BLaER1 treated with 17β-estradiol and CSF1 and Interleukin-3, amounts not matched to agents 10 nM and 100 nM (cell line): ENCODE results near the gene RANBP9.
A peak's percentile ranks its signal among the peaks of the same experiment; 100 is the strongest.

Experiments
- H3K27ac ChIP-seq, 11 experiments: shearing (Covaris generic); formaldehyde crosslinking; 2 replicates each; pipeline ENCODE4 v1.8.1; 2022
- H3K27me3 ChIP-seq, 11 experiments: shearing (Covaris generic); formaldehyde crosslinking; 2 replicates each; pipeline ENCODE4 v1.8.1; 2022
- H3K36me3 ChIP-seq, 11 experiments: shearing (Covaris generic); formaldehyde crosslinking; 2 replicates each; pipeline ENCODE4 v1.8.1; 2022
- H3K4me1 ChIP-seq, 10 experiments: shearing (Covaris generic); formaldehyde crosslinking; 2 replicates each; pipeline ENCODE4 v1.8.1; 2022
- H3K4me2 ChIP-seq, 11 experiments: shearing (Covaris generic); formaldehyde crosslinking; 2 replicates each; pipeline ENCODE4 v1.8.1; 2022
- H3K4me3 ChIP-seq, 10 experiments: shearing (Covaris generic); formaldehyde crosslinking; 2 replicates each; pipeline ENCODE4 v1.8.1; 2022
- H3K9ac ChIP-seq, 11 experiments: shearing (Covaris generic); formaldehyde crosslinking; 2 replicates each; pipeline ENCODE4 v1.8.1; 2022
- H3K9me3 ChIP-seq, 11 experiments: shearing (Covaris generic); formaldehyde crosslinking; replicated peaks in 1 of 11; 2 replicates each; pipeline ENCODE4 v1.8.1; 2022
- H4K20me1 ChIP-seq, 11 experiments: shearing (Covaris generic); formaldehyde crosslinking; 2 replicates each; pipeline ENCODE4 v1.8.1; 2022
- Cebpa-rat ChIP-seq, 11 experiments: shearing (Covaris generic); IDR thresholded peaks; 2 replicates each; pipeline ENCODE4 v1.8.1; 2022

Gene RANBP9

DNA sequence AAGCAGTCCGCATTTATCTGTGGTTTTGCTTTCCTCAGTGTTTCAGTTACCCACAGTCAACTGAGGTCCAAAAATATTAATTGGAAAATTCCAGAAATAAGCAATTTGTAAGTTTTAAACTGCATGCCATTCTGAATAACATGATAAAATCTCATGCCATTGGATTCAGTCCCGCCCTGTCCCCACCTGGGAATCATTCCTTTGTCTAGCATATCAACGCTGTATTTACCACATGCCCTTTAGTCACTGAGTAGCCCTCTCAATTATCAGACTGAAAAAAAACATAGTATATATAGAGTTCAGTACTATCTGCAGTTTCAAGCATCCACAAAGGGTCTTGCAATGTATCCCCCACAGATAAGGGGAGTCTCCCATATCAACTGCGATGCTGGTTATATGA is 17.1 kb downstream of the RANBP9 start:
- no peak for TF ChIP-seq Cebpa-rat (IDR thresholded peaks at IDR 0.05)
- Histone ChIP-seq H3K9me3 (peaks cover 0 to 6% (median 0%) of the 10 kb centered on the region in 11 experiments; a peak in 2 of 22 replicates), H3K27me3 (no peaks in the 10 kb centered on the region), H3K4me3 (no peak overlapping the region), H3K4me1 (peaks cover 32 to 74% (median 44%) of the 10 kb centered on the region in 10 experiments), H3K36me3 (peaks cover 75 to 94% (median 85%) of the 10 kb centered on the region in 11 experiments), H3K4me2 (peak overlapping the region in 9 of 11 experiments; percentile 18 to 63 (median 46); a peak in 14 of 22 replicates), H4K20me1 (peaks cover 29 to 100% (median 88%) of the 10 kb centered on the region in 11 experiments; a peak in 18 of 22 replicates), H3K9ac (no peak overlapping the region), H3K27ac (0 out of 22 replicates have a peak overlapping the region, but pooled peaks of 1 of the 11 experiments have one; percentile 7)

- Histone ChIP-seq H3K9me3 (peaks cover 0 to 6% (median 0%) of the 10 kb centered on the region in 11 experiments; a peak in 2 of 22 replicates), H3K4me1 (peaks cover 6 to 55% (median 23%) of the 10 kb centered on the region in 10 experiments; a peak in 19 of 20 replicates), H3K9ac (no peak overlapping the region), H3K36me3 (peaks cover 69 to 98% (median 94%) of the 10 kb centered on the region in 11 experiments), H3K27me3 (no peaks in the 10 kb centered on the region), H3K27ac (peak overlapping the region in 1 of 11 experiments; percentile 23; a peak in 1 of 22 replicates), H3K4me3 (no peak overlapping the region), H4K20me1 (peaks cover 55 to 99% (median 87%) of the 10 kb centered on the region in 11 experiments; a peak in 21 of 22 replicates), H3K4me2 (peak overlapping the region in 6 of 11 experiments; percentile 9 to 73 (median 47); a peak in 11 of 22 replicates)
- no peak for TF ChIP-seq Cebpa-rat (IDR thresholded peaks at IDR 0.05)
Observed at GRCh38 chr6:13689511-13690256, 22.0 kb downstream of the RANBP9 start.

GRCh38 chr6:13688692-13689196 is 22.9 kb downstream of the RANBP9 start:
- H3K9ac ChIP-seq: no peak overlapping the region
- peaks cover 0 to 51% (median 18%) of the 10 kb centered on the region in 10 experiments; a peak in 14 of 20 replicates for H3K4me1 ChIP-seq
- no peaks in the 10 kb centered on the region for H3K27me3 ChIP-seq
- H3K4me2 ChIP-seq: peak overlapping the region in 3 of 11 experiments; percentile 37 to 68 (median 47); a peak in 3 of 22 replicates
- H3K9me3 ChIP-seq: peaks cover 0 to 6% (median 0%) of the 10 kb centered on the region in 11 experiments; a peak in 2 of 22 replicates
- peaks cover 54 to 99% (median 89%) of the 10 kb centered on the region in 11 experiments; a peak in 21 of 22 replicates for H4K20me1 ChIP-seq
- H3K4me3 ChIP-seq: no peak overlapping the region
- TF ChIP-seq Cebpa-rat (IDR thresholded peaks at IDR 0.05): no peak
- 0 out of 22 replicates have a peak overlapping the region, but pooled peaks of 1 of the 11 experiments have one; percentile 23 for H3K27ac ChIP-seq
- peaks cover 64 to 98% (median 94%) of the 10 kb centered on the region in 11 experiments for H3K36me3 ChIP-seq

GRCh38 chr6:13687917-13688351 is 23.7 kb downstream of the RANBP9 start:
- H4K20me1 ChIP-seq: peaks cover 47 to 99% (median 86%) of the 10 kb centered on the region in 11 experiments; a peak in 21 of 22 replicates
- no peak for TF ChIP-seq Cebpa-rat (IDR thresholded peaks at IDR 0.05)
- peak overlapping the region in 2 of 11 experiments; percentile 37 to 68; a peak in 3 of 22 replicates for H3K4me2 ChIP-seq
- H3K27me3 ChIP-seq: no peaks in the 10 kb centered on the region
- no peak overlapping the region for H3K27ac ChIP-seq
- H3K9ac ChIP-seq: no peak overlapping the region
- peaks cover 0 to 51% (median 18%) of the 10 kb centered on the region in 10 experiments; a peak in 14 of 20 replicates for H3K4me1 ChIP-seq
- peaks cover 0 to 6% (median 0%) of the 10 kb centered on the region in 11 experiments; a peak in 2 of 22 replicates for H3K9me3 ChIP-seq
- H3K4me3 ChIP-seq: no peak overlapping the region
- H3K36me3 ChIP-seq: peaks cover 56 to 95% (median 89%) of the 10 kb centered on the region in 11 experiments

GRCh38 chr6:13684855-13685254 is 26.8 kb downstream of the RANBP9 start:
- H3K9ac ChIP-seq: no peak overlapping the region
- H3K4me3 ChIP-seq: no peak overlapping the region
- peaks cover 7 to 22% (median 14%) of the 10 kb centered on the region in 11 experiments; a peak in 20 of 22 replicates for H3K9me3 ChIP-seq
- peaks cover 4 to 48% (median 26%) of the 10 kb centered on the region in 10 experiments; a peak in 18 of 20 replicates for H3K4me1 ChIP-seq
- H3K36me3 ChIP-seq: peaks cover 42 to 94% (median 80%) of the 10 kb centered on the region in 11 experiments
- no peak overlapping the region for H3K4me2 ChIP-seq
- H4K20me1 ChIP-seq: peaks cover 47 to 99% (median 75%) of the 10 kb centered on the region in 11 experiments; a peak in 21 of 22 replicates
- no peak for TF ChIP-seq Cebpa-rat (IDR thresholded peaks at IDR 0.05)
- no peaks in the 10 kb centered on the region for H3K27me3 ChIP-seq
- H3K27ac ChIP-seq: no peak overlapping the region

GRCh38 chr6:13683038-13683437 is 28.6 kb downstream of the RANBP9 start:
- H3K36me3 ChIP-seq: peaks cover 44 to 94% (median 79%) of the 10 kb centered on the region in 11 experiments
- H3K27me3 ChIP-seq: no peaks in the 10 kb centered on the region
- peaks cover 4 to 30% (median 15%) of the 10 kb centered on the region in 10 experiments; a peak in 18 of 20 replicates for H3K4me1 ChIP-seq
- H3K9me3 ChIP-seq: peaks cover 15 to 40% (median 30%) of the 10 kb centered on the region in 11 experiments; a peak in 21 of 22 replicates
- H4K20me1 ChIP-seq: peaks cover 35 to 96% (median 57%) of the 10 kb centered on the region in 11 experiments; a peak in 20 of 22 replicates
- H3K27ac ChIP-seq: no peak overlapping the region
- no peak overlapping the region for H3K4me3 ChIP-seq
- no peak for TF ChIP-seq Cebpa-rat (IDR thresholded peaks at IDR 0.05)
- H3K4me2 ChIP-seq: no peak overlapping the region
- no peak overlapping the region for H3K9ac ChIP-seq

DNA sequence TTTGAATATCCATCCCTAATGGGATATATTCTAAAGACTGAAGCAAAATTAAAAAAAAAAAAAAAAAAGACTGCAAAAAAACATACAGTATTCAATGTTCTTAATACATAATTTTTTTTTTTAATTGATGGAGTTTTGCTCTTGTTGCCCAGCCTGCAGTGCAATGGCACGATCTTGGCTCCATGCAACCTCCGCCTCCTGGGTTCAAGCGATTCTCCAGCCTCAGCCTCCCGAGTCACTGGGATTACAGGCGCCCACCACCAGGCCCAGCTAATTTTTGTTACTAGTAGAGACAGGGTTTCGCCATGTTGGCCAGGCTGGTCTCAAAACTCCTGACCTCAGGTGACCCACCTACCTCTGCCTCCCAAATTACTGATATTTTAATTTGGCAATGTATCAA is 29.3 kb downstream of the RANBP9 start:
- peaks cover 44 to 95% (median 79%) of the 10 kb centered on the region in 11 experiments for H3K36me3 ChIP-seq
- no peak overlapping the region for H3K4me3 ChIP-seq
- H3K9ac ChIP-seq: no peak overlapping the region
- TF ChIP-seq Cebpa-rat (IDR thresholded peaks at IDR 0.05): no peak
- H3K4me1 ChIP-seq: peaks cover 4 to 23% (median 10%) of the 10 kb centered on the region in 10 experiments; a peak in 18 of 20 replicates
- H3K27me3 ChIP-seq: no peaks in the 10 kb centered on the region
- no peak overlapping the region for H3K27ac ChIP-seq
- H3K4me2 ChIP-seq: peak overlapping the region in 1 of 11 experiments; percentile 63; a peak in 3 of 22 replicates
- H4K20me1 ChIP-seq: peaks cover 31 to 96% (median 53%) of the 10 kb centered on the region in 11 experiments; a peak in 20 of 22 replicates
- peaks cover 20 to 47% (median 37%) of the 10 kb centered on the region in 11 experiments for H3K9me3 ChIP-seq

- Histone ChIP-seq H3K27me3 (no peaks in the 10 kb centered on the region), H3K27ac (peak overlapping the region in 4 of 11 experiments; percentile 6 to 36 (median 30); a peak in 4 of 22 replicates), H3K36me3 (peaks cover 42 to 95% (median 79%) of the 10 kb centered on the region in 11 experiments), H3K4me1 (peaks cover 4 to 20% (median 10%) of the 10 kb centered on the region in 10 experiments; a peak in 17 of 20 replicates), H3K9ac (no peak overlapping the region), H4K20me1 (peaks cover 22 to 96% (median 45%) of the 10 kb centered on the region in 11 experiments; a peak in 20 of 22 replicates), H3K9me3 (peaks cover 29 to 56% (median 45%) of the 10 kb centered on the region in 11 experiments), H3K4me3 (no peak overlapping the region), H3K4me2 (peak overlapping the region in 9 of 11 experiments; percentile 6 to 64 (median 53); a peak in 14 of 22 replicates)
- no peak for TF ChIP-seq Cebpa-rat (IDR thresholded peaks at IDR 0.05)
Observed at GRCh38 chr6:13681305-13682061, 30.2 kb downstream of the RANBP9 start.
